Measurements from ENCODE around the gene CELF4. TPM values are rescaled to one million over a fixed set of nuclear protein-coding genes. Genes with fewer than 3 reads are reported as not detected.

The CELF4 gene
- polyA plus RNA-seq, 1 experiment, result not detected

- DNase-seq (ENCODE audit: low read depth), result no peak
- ChIA-PET CTCF (no interaction called here), POLR2A (no interaction called here)
- peak overlapping the region; percentile 35 for H3K4me3 ChIP-seq (ENCODE audit: low read depth, low read length)
- no peaks in the 10 kb centered on the region for H3K36me3 ChIP-seq (ENCODE audit: control insufficient read depth, insufficient read depth, low read length)
- peaks cover 41% of the 10 kb centered on the region for H3K27me3 ChIP-seq (ENCODE audit: control insufficient read depth, insufficient read depth, low read length)
- TF ChIP-seq, protein P1, sequence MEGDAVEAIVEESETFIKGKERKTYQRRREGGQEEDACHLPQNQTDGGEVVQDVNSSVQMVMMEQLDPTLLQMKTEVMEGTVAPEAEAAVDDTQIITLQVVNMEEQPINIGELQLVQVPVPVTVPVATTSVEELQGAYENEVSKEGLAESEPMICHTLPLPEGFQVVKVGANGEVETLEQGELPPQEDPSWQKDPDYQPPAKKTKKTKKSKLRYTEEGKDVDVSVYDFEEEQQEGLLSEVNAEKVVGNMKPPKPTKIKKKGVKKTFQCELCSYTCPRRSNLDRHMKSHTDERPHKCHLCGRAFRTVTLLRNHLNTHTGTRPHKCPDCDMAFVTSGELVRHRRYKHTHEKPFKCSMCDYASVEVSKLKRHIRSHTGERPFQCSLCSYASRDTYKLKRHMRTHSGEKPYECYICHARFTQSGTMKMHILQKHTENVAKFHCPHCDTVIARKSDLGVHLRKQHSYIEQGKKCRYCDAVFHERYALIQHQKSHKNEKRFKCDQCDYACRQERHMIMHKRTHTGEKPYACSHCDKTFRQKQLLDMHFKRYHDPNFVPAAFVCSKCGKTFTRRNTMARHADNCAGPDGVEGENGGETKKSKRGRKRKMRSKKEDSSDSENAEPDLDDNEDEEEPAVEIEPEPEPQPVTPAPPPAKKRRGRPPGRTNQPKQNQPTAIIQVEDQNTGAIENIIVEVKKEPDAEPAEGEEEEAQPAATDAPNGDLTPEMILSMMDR (IDR thresholded peaks at IDR 0.05; ENCODE audit: insufficient read depth, low read depth, low read length), result no peak
These were observed 1.7 kb upstream of the CELF4 start for GRCh38 chr18:37567061-37567993.

DNA sequence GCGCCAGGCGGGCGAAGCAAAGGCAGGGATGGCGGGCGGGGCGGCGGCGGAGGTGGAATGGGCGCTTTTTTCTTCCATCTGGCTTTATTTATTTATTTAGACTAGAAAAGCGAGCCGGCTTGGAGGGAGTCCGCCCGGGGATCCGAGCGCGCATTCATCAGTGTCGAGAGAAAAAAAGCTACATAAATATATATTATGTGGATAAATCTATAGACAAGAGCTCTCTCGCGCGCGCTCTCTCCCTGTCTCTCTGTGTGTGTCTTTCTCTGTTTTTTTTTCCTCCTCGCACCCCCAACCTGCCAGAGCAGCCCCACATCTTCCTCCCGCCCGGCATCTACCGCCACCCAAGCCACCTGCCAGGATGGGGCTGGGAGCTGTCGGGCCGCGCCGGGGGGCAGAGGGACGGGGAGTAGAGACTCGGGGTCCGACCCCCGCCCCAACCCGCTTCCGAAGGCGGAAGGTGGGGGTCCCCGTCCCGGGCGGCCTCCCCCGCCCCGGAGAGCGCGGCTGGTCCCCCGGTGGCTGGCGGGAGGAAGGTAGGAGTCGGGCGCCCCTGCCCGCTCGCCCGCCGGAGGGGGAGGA lies 972 bp upstream of the CELF4 start:
- Histone ChIP-seq H3K36me3 (ENCODE audit: control insufficient read depth, insufficient read depth, low read length) (no peaks in the 10 kb centered on the region), H3K4me3 (ENCODE audit: low read depth, low read length) (peak overlapping the region; percentile 35), H3K27me3 (ENCODE audit: control insufficient read depth, insufficient read depth, low read length) (peaks cover 41% of the 10 kb centered on the region)
- CTCF ChIA-PET, result interaction anchor here (1.4 kb wide), 1 partner anchor 29 kb away, joined by 3 read pairs; no protein-coding TSS in a partner anchor
- TF ChIP-seq, protein P1 (IDR thresholded peaks at IDR 0.05; ENCODE audit: insufficient read depth, low read depth, low read length), result no peak
- POLR2A ChIA-PET, result no interaction called here
- no peak for DNase-seq (ENCODE audit: low read depth)

GRCh38 chr18:37565977-37566478 lies 430 bp upstream of the CELF4 start:
- ChIA-PET CTCF (interaction anchor here (1.4 kb wide), 1 partner anchor 28 kb away, joined by 3 read pairs; no protein-coding TSS in a partner anchor), POLR2A (no interaction called here)
- peaks cover 41% of the 10 kb centered on the region for H3K27me3 ChIP-seq (ENCODE audit: control insufficient read depth, insufficient read depth, low read length)
- TF ChIP-seq, protein P1 (IDR thresholded peaks at IDR 0.05; ENCODE audit: insufficient read depth, low read depth, low read length), result no peak
- no peaks in the 10 kb centered on the region for H3K36me3 ChIP-seq (ENCODE audit: control insufficient read depth, insufficient read depth, low read length)
- H3K4me3 ChIP-seq (ENCODE audit: low read depth, low read length), result peak overlapping the region; percentile 34
- no peak for DNase-seq (ENCODE audit: low read depth)

- ChIA-PET CTCF (no interaction called here), POLR2A (no interaction called here)
- H3K36me3 ChIP-seq (ENCODE audit: control insufficient read depth, insufficient read depth, low read length), result no peaks in the 10 kb centered on the region
- no peak overlapping the region for H3K4me3 ChIP-seq (ENCODE audit: low read depth, low read length)
- no peak for DNase-seq (ENCODE audit: low read depth)
- H3K27me3 ChIP-seq (ENCODE audit: control insufficient read depth, insufficient read depth, low read length), result peaks cover 41% of the 10 kb centered on the region
- TF ChIP-seq, protein P1 (IDR thresholded peaks at IDR 0.05; ENCODE audit: insufficient read depth, low read depth, low read length), result no peak
These were observed 892 bp downstream of the CELF4 start for GRCh38 chr18:37564711-37565100.

GRCh38 chr18:37563931-37564392 lies 1.6 kb downstream of the CELF4 start:
- POLR2A ChIA-PET, result no interaction called here
- no peaks in the 10 kb centered on the region for H3K36me3 ChIP-seq (ENCODE audit: control insufficient read depth, insufficient read depth, low read length)
- peaks cover 37% of the 10 kb centered on the region for H3K27me3 ChIP-seq (ENCODE audit: control insufficient read depth, insufficient read depth, low read length)
- CTCF ChIA-PET, result interaction anchor here (1.2 kb wide), 1 partner anchor 24 kb away, joined by 4 read pairs; no protein-coding TSS in a partner anchor
- DNase-seq (ENCODE audit: low read depth), result no peak
- TF ChIP-seq, protein P1 (IDR thresholded peaks at IDR 0.05; ENCODE audit: insufficient read depth, low read depth, low read length), result no peak
- no peak overlapping the region for H3K4me3 ChIP-seq (ENCODE audit: low read depth, low read length)
